Gastrocnemius medialis (tissue), 4 donors: Measurements from ENCODE around the gene RFPL4A. TPM values are rescaled to one million over a fixed set of nuclear protein-coding genes. Genes with fewer than 3 reads are reported as not detected.
"Not testable (repeated sequence)": the region's sequence is repeated elsewhere in the genome, so short reads cannot be mapped to it uniquely, and the experiment has no call there.

Experiments
- ATAC-seq, 2 donors: fragments of 150-250 bp; one replicate each; pipeline ENCODE4 v1.9.1; 2016
- DNase-seq, 2 donors: peaks; one replicate each; pipeline ENCODE4 v3.0.0-alpha.2; 2019
- H3K27ac ChIP-seq, 4 donors: fragments of 200-600 bp; sonication (generic); 1 replicate in 1 of 4; 2 replicates in 3 of 4; pipeline ENCODE4 v1.5.1; 2016 to 2018; ENCODE audit warnings: mild to moderate bottlenecking in 2 of 4, moderate library complexity in 1 of 4
- H3K27me3 ChIP-seq, 3 donors: fragments of 200-600 bp; sonication (generic) in 2 of 3; 1 replicate in 1 of 3; 2 replicates in 2 of 3; pipeline versions ENCODE4 v1.5.1 to v1.6.0; 2016 to 2019; ENCODE audit warnings: mild to moderate bottlenecking in 1 of 3, moderate library complexity in 1 of 3
- H3K36me3 ChIP-seq, 2 donors: fragments of 200-600 bp; sonication (generic) in 1 of 2; one replicate each; pipeline ENCODE4 v1.5.1; 2017 to 2018
- H3K4me1 ChIP-seq, 2 donors: fragments of 200-600 bp; sonication (generic) in 1 of 2; one replicate each; pipeline ENCODE4 v1.5.1; 2016 to 2017; ENCODE audit warnings: mild to moderate bottlenecking in 2 of 2
- H3K4me3 ChIP-seq, 4 donors: fragments of 200-600 bp; sonication (generic) in 3 of 4; 1 replicate in 1 of 4; 2 replicates in 3 of 4; pipeline ENCODE4 v1.5.1; 2016 to 2019; ENCODE audit warnings: mild to moderate bottlenecking in 2 of 4
- H3K9me3 ChIP-seq, 3 donors: fragments of 200-600 bp; sonication (generic) in 2 of 3; 1 replicate in 1 of 3; 2 replicates in 2 of 3; pipeline ENCODE4 v1.5.1; 2016 to 2019
- CTCF ChIP-seq, 5 experiments: fragments of 450-650 bp in 3 of 5; fragments of 200-600 bp in 2 of 5; sonication (generic) in 2 of 5; IDR thresholded peaks in 4 of 5; conservative IDR thresholded peaks in 1 of 5; 1 replicate in 4 of 5; 2 replicates in 1 of 5; pipeline ENCODE4 v1.5.1; 2016 to 2019; ENCODE audit warnings: antibody characterized with exemption in 5 of 5, mild to moderate bottlenecking in 3 of 5, moderate library complexity in 3 of 5
- POLR2A ChIP-seq, 2 donors: fragments of 450-650 bp; IDR thresholded peaks; one replicate each; pipeline ENCODE4 v1.6.1; 2017; ENCODE audit warnings: antibody characterized with exemption in 2 of 2, mild to moderate bottlenecking in 2 of 2, moderate library complexity in 2 of 2
- in situ Hi-C, 4 donors: fragments of 200-750 bp; cut with MboI; loops; one replicate each; pipeline versions ENCODE4 v1.15.0 to v1.8.0; 2017; ENCODE audit warnings: low sequenced_read_pairs in 4 of 4
- intact Hi-C: fragments of 100-400 bp; cut with DNase I; formaldehyde crosslinking; loops from one replicate; pipeline ENCODE4 v1.15.1; 2023; ENCODE audit warnings: low total_unique reads
- total RNA-seq, 4 donors: library from RNA; depleted of rRNA; stranded (reverse); fragments of >200 nt; gene quantifications; one replicate each; pipeline versions ENCODE4 v1.1.0 to v1.2.3, GENCODE V29; 2016

RFPL4A gene
- total RNA-seq, 4 donors from 2014 or later, result not detected

GRCh38 chr19:55750715-55751114 is 8.2 kb upstream of the RFPL4A start:
- intact Hi-C loops, result no loop called here
- H3K27me3 ChIP-seq, result peaks cover 0 to 3% (median 0%) of the 10 kb centered on the region in 3 donors
- no peak for ATAC-seq

GRCh38 chr19:55753401-55753800 is 5.5 kb upstream of the RFPL4A start:
- DNase-seq, result no peak
- ATAC-seq, result no peak
- TF ChIP-seq CTCF (IDR thresholded peaks at IDR 0.05 in 4 of 5, conservative IDR thresholded peaks at IDR 0.05 in 1 of 5), result no peak
- no peak for TF ChIP-seq POLR2A (IDR thresholded peaks at IDR 0.05)
- Histone ChIP-seq H3K4me3 (no peak overlapping the region), H3K27ac (no peak overlapping the region), H3K27me3 (peaks cover 0 to 3% (median 0%) of the 10 kb centered on the region in 3 donors), H3K4me1 (no peaks in the 10 kb centered on the region), H3K36me3 (no peaks in the 10 kb centered on the region), H3K9me3 (no peaks in the 10 kb centered on the region)
- intact Hi-C loops (no loop called here), in situ Hi-C loops (no loop called here)

More at GRCh38 chr19:55750715-55751114, 8.2 kb upstream of the RFPL4A start:
- Histone ChIP-seq H3K9me3 (no peaks in the 10 kb centered on the region), H3K4me3 (no peak overlapping the region), H3K4me1 (no peaks in the 10 kb centered on the region), H3K36me3 (no peaks in the 10 kb centered on the region), H3K27ac (no peak overlapping the region)
- DNase-seq, result no peak
- in situ Hi-C loops, result no loop called here
- TF ChIP-seq POLR2A (IDR thresholded peaks at IDR 0.05) (no peak), CTCF (IDR thresholded peaks at IDR 0.05 in 4 of 5, conservative IDR thresholded peaks at IDR 0.05 in 1 of 5) (no peak)

GRCh38 chr19:55756808-55757207 is 2.1 kb upstream of the RFPL4A start:
- H3K4me1 ChIP-seq, DNase-seq, in situ Hi-C loops, H3K27ac ChIP-seq, ATAC-seq, H3K9me3 ChIP-seq, intact Hi-C loops, H3K27me3 ChIP-seq, H3K4me3 ChIP-seq, H3K36me3 ChIP-seq: not testable (repeated sequence)

GRCh38 chr19:55766466-55766865 is 7.6 kb downstream of the RFPL4A start:
- in situ Hi-C loops, result no loop called here
- Histone ChIP-seq H3K4me3 (no peak overlapping the region), H3K27ac (no peak overlapping the region), H3K27me3 (no peaks in the 10 kb centered on the region), H3K36me3 (no peaks in the 10 kb centered on the region), H3K4me1 (no peaks in the 10 kb centered on the region), H3K9me3 (peaks cover 0 to 3% (median 0%) of the 10 kb centered on the region in 3 donors)
- ATAC-seq, result no peak
- DNase-seq, result no peak
- intact Hi-C loops, result no loop called here
- TF ChIP-seq CTCF (IDR thresholded peaks at IDR 0.05 in 4 of 5, conservative IDR thresholded peaks at IDR 0.05 in 1 of 5), result no peak
- TF ChIP-seq POLR2A (IDR thresholded peaks at IDR 0.05), result no peak

- DNase-seq, ATAC-seq, intact Hi-C loops, H3K27ac ChIP-seq, in situ Hi-C loops, H3K9me3 ChIP-seq, H3K27me3 ChIP-seq, H3K4me3 ChIP-seq, H3K36me3 ChIP-seq, H3K4me1 ChIP-seq: not testable (repeated sequence)
Measured at GRCh38 chr19:55768818-55769217, 9.9 kb downstream of the RFPL4A start, which contains the start of gene RFPL4AL1. TSS of gene RFPL4AL1 (plus strand) at chr19:55769118. CDS start at chr19:55771805, 2,687 bp downstream.

- H3K4me1 ChIP-seq, H3K9me3 ChIP-seq, in situ Hi-C loops, H3K27me3 ChIP-seq, H3K36me3 ChIP-seq, DNase-seq, ATAC-seq, H3K4me3 ChIP-seq, intact Hi-C loops, H3K27ac ChIP-seq: not testable (repeated sequence)
Measured at GRCh38 chr19:55769632-55770031, 10.7 kb downstream of the RFPL4A start.
